Cardiac muscle cell (in vitro differentiated cells and primary cell): ENCODE results near the gene KCNC2. TPM values are rescaled to one million over a fixed set of nuclear protein-coding genes. Genes with fewer than 3 reads are reported as not detected.

Experiments used
- DNase-seq, 2 donors: peaks; one replicate each; pipeline versions ENCODE4 v3.0.0 to v3.0.0-alpha.2; 2010 to 2017; ENCODE audit warnings: low read depth in 1 of 2, low spot score in 1 of 2
- H3K27ac ChIP-seq: fragments of 200-600 bp; sonication (generic); 2 replicates; pipeline ENCODE4 v1.5.1; 2016
- H3K27me3 ChIP-seq: fragments of 200-600 bp; sonication (generic); 2 replicates; pipeline ENCODE4 v1.6.0; 2016; ENCODE audit warnings: control low read depth
- H3K36me3 ChIP-seq: fragments of 200-600 bp; sonication (generic); 2 replicates; pipeline ENCODE4 v1.5.1; 2016; ENCODE audit warnings: control low read depth
- H3K4me1 ChIP-seq: fragments of 200-600 bp; sonication (generic); 2 replicates; pipeline ENCODE4 v1.8.1; 2017; ENCODE audit warnings: low read depth, mild to moderate bottlenecking, mixed run types
- H3K4me3 ChIP-seq: fragments of 200-600 bp; sonication (generic); 2 replicates; pipeline ENCODE4 v1.5.1; 2016; ENCODE audit warnings: mild to moderate bottlenecking
- H3K9me3 ChIP-seq: fragments of 200-600 bp; sonication (generic); 2 replicates; pipeline ENCODE4 v1.5.1; 2017; ENCODE audit warnings: low read depth, mild to moderate bottlenecking, control low read depth
- CTCF ChIP-seq: IDR thresholded peaks from 2 replicates; pipeline ENCODE4 v1.5.1; 2012; ENCODE audit warnings: low read depth, mild to moderate bottlenecking, low read length
- polyA plus RNA-seq: library from polyadenylated mRNA; unstranded; fragments of >200 nt; fragmentation: Nextera tagmentation; extraction: Ambion mirVana; gene quantifications from 2 replicates; pipeline ENCODE4 v1.2.1, GENCODE V29; 2016
- total RNA-seq: library from RNA; depleted of rRNA; stranded (reverse); fragments of >200 nt; gene quantifications from 2 replicates; pipeline ENCODE4 v1.2.3, GENCODE V29; 2016

KCNC2 gene
- total and polyA plus RNA-seq, 2 experiments from 2014 or later: not detected

- TF ChIP-seq CTCF: no peak
- Histone ChIP-seq H3K27ac (no peak overlapping the region), H3K36me3 (no peaks in the 10 kb centered on the region), H3K9me3 (no peaks in the 10 kb centered on the region), H3K4me1 (no peaks in the 10 kb centered on the region), H3K4me3 (no peak overlapping the region), H3K27me3 (no peaks in the 10 kb centered on the region)
- DNase-seq: no peak
Observed at GRCh38 chr12:75227132-75227531, 17.5 kb upstream of the KCNC2 start.

- DNase-seq: no peak
- H3K4me3 ChIP-seq: no peak overlapping the region
- H3K27ac ChIP-seq: no peak overlapping the region
- H3K36me3 ChIP-seq: no peaks in the 10 kb centered on the region
- TF ChIP-seq CTCF: no peak
- peaks cover 35% of the 10 kb centered on the region for H3K27me3 ChIP-seq
- no peaks in the 10 kb centered on the region for H3K9me3 ChIP-seq
- no peaks in the 10 kb centered on the region for H3K4me1 ChIP-seq
Observed at GRCh38 chr12:75212072-75212471, 2.4 kb upstream of the KCNC2 start.

- Histone ChIP-seq H3K27ac (no peak overlapping the region), H3K27me3 (peaks cover 61% of the 10 kb centered on the region)
Observed at GRCh38 chr12:75208856-75209811, 505 bp downstream of the KCNC2 start.

GRCh38 chr12:75207338-75208083 lies 2.1 kb downstream of the KCNC2 start:
- no peak overlapping the region for H3K4me3 ChIP-seq
- H3K27ac ChIP-seq: no peak overlapping the region
- no peaks in the 10 kb centered on the region for H3K4me1 ChIP-seq
- no peak for TF ChIP-seq CTCF
- H3K27me3 ChIP-seq: peaks cover 64% of the 10 kb centered on the region
- no peaks in the 10 kb centered on the region for H3K36me3 ChIP-seq
- H3K9me3 ChIP-seq: no peaks in the 10 kb centered on the region
- no peak for DNase-seq

More at GRCh38 chr12:75208856-75209811, 505 bp downstream of the KCNC2 start:
- TF ChIP-seq CTCF: no peak
- Histone ChIP-seq H3K4me3 (peak overlapping the region; percentile 22), H3K9me3 (no peaks in the 10 kb centered on the region), H3K36me3 (no peaks in the 10 kb centered on the region), H3K4me1 (no peaks in the 10 kb centered on the region)
- peak; percentile 34 to 82 for DNase-seq

GRCh38 chr12:75205558-75205957 lies 4.1 kb downstream of the KCNC2 start:
- no peak for TF ChIP-seq CTCF
- no peaks in the 10 kb centered on the region for H3K9me3 ChIP-seq
- no peak overlapping the region for H3K27ac ChIP-seq
- H3K36me3 ChIP-seq: no peaks in the 10 kb centered on the region
- H3K4me1 ChIP-seq: no peaks in the 10 kb centered on the region
- H3K27me3 ChIP-seq: peaks cover 59% of the 10 kb centered on the region
- no peak for DNase-seq
- no peak overlapping the region for H3K4me3 ChIP-seq
